ENCODE measurements around the gene CA5A. TPM values are rescaled to one million over a fixed set of nuclear protein-coding genes. Genes with fewer than 3 reads are reported as not detected.
A peak's percentile ranks its signal among the peaks of the same experiment; 100 is the strongest.

Gene CA5A
- total and polyA plus RNA-seq, 2 experiments from 2014 or later, result not detected

GRCh38 chr16:87918866-87919680 is 17.3 kb downstream of the CA5A start:
- Histone ChIP-seq H3K79me2 (replicated peaks; ENCODE audit: insufficient read depth) (no peaks in the 10 kb centered on the region), H3K4me2 (no peak overlapping the region), H2AFZ (peak overlapping the region; percentile 63; the same call in 1 of the 2 replicates), H3K9me2 (ENCODE audit: insufficient read depth) (no peaks in the 10 kb centered on the region), H3K36me3 (ENCODE audit: insufficient read depth) (no peaks in the 10 kb centered on the region), H3K4me3 (no peak overlapping the region), H3K4me1 (ENCODE audit: insufficient read depth) (no peaks in the 10 kb centered on the region), H3K27ac (ENCODE audit: low read depth) (no peak overlapping the region), H3K27me3 (ENCODE audit: insufficient read depth) (no peaks in the 10 kb centered on the region), H4K20me1 (replicated peaks; ENCODE audit: insufficient read depth) (no peaks in the 10 kb centered on the region), H3F3A (replicated peaks; ENCODE audit: low read depth) (0 out of 2 replicates have a peak, but pooled peaks cover 6% of the 10 kb centered on the region)
- H3K36me3 Mint-ChIP-seq (ENCODE audit: low read depth), result no peaks in the 10 kb centered on the region
- H3K27ac Mint-ChIP-seq, result no peak overlapping the region; the same call in 1 of the 2 replicates
- ATAC-seq (peak; percentile 64), DNase-seq (ENCODE audit: low spot score) (no peak)
- peaks cover 5% of the 10 kb centered on the region for H3K4me1 Mint-ChIP-seq
- H3K27me3 Mint-ChIP-seq (ENCODE audit: insufficient read depth, low read depth, poor library complexity), result peaks cover 14% of the 10 kb centered on the region
- H3K9me3 Mint-ChIP-seq, result 0 out of 3 replicates have a peak, but pooled peaks cover 6% of the 10 kb centered on the region
- H3K4me3 Mint-ChIP-seq, result no peak overlapping the region
- TF ChIP-seq NANOG (IDR thresholded peaks at IDR 0.05; ENCODE audit: borderline replicate concordance), result no peak
- no peak for TF ChIP-seq POLR2AphosphoS5 (IDR thresholded peaks at IDR 0.05; ENCODE audit: low read depth)
- TF ChIP-seq CREB1 (CRISPR knock-in tag; IDR thresholded peaks at IDR 0.05; ENCODE audit: low read depth), result no peak
- no peak for TF ChIP-seq ZNF331 (CRISPR knock-in tag; IDR thresholded peaks at IDR 0.05; ENCODE audit: low read depth)
- no peak for TF ChIP-seq JUNB (IDR thresholded peaks at IDR 0.05; ENCODE audit: unreplicated experiment)
- no peak for TF ChIP-seq STAT1 (IDR thresholded peaks at IDR 0.05; ENCODE audit: unreplicated experiment)
- TF ChIP-seq REST (IDR thresholded peaks at IDR 0.05; ENCODE audit: unreplicated experiment), result no peak
- TF ChIP-seq ZNF462 (CRISPR knock-in tag; IDR thresholded peaks at IDR 0.05), result no peak
- TF ChIP-seq EZH2phosphoT487 (IDR thresholded peaks at IDR 0.05; ENCODE audit: unreplicated experiment), result no peak
- no peak; a peak in 1 of 4 replicates for TF ChIP-seq CTCF (conservative IDR thresholded peaks at IDR 0.05; ENCODE audit: low read depth in 2 of 2)
- no peak for TF ChIP-seq EZH2 (IDR thresholded peaks at IDR 0.05; ENCODE audit: low read depth, unreplicated experiment)
- TF ChIP-seq ETS1 (IDR thresholded peaks at IDR 0.05), result no peak

All from GM23338 (cell line).